Measurements from ENCODE around the gene OLFM2.

GRCh38 chr19:9891609-9892373 is 44.5 kb downstream of the OLFM2 start:
- TF ChIP-seq CTCF (IDR thresholded peaks at IDR 0.05; ENCODE audit: insufficient read depth, low read length): no peak
- no peak for TF ChIP-seq POLR2AphosphoS5 (IDR thresholded peaks at IDR 0.05; ENCODE audit: low read depth)
- TF ChIP-seq GABPA (IDR thresholded peaks at IDR 0.05; ENCODE audit: low read depth): no peak
